Neuronal stem cell (in vitro differentiated cells): ENCODE results near the gene GRID1.

Experiments used
- DNase-seq: peaks from one replicate; pipeline ENCODE4 v3.0.0-alpha.2; 2013; ENCODE audit warnings: low spot score
- H2AFZ ChIP-seq: one replicate; pipeline ENCODE4 v1.6.1; 2013; ENCODE audit warnings: mild to moderate bottlenecking, low read length, inconsistent platforms
- H2AK5ac ChIP-seq: 2 replicates; pipeline ENCODE4 v1.6.1; 2013; ENCODE audit warnings: low read depth, mild to moderate bottlenecking, inconsistent platforms, low read length, moderate library complexity, mixed read lengths
- H2BK120ac ChIP-seq: 2 replicates; pipeline ENCODE4 v1.6.1; 2013; ENCODE audit warnings: low read depth, mild to moderate bottlenecking, inconsistent platforms, low read length, moderate library complexity, mixed read lengths
- H2BK12ac ChIP-seq: one replicate; pipeline ENCODE4 v1.6.1; 2013; ENCODE audit warnings: low read length, inconsistent platforms
- H2BK15ac ChIP-seq: 2 replicates; pipeline ENCODE4 v1.6.1; 2013; ENCODE audit warnings: mild to moderate bottlenecking, low read length, inconsistent platforms, mixed read lengths
- H2BK5ac ChIP-seq: one replicate; pipeline ENCODE4 v1.6.1; 2013; ENCODE audit warnings: inconsistent platforms, mild to moderate bottlenecking, low read length, moderate library complexity
- H3K14ac ChIP-seq: one replicate; pipeline ENCODE4 v1.6.1; 2013; ENCODE audit warnings: low read length, inconsistent platforms
- H3K18ac ChIP-seq: 2 replicates; pipeline ENCODE4 v1.6.1; 2013; ENCODE audit warnings: low read length, inconsistent platforms
- H3K23ac ChIP-seq: 2 replicates; pipeline ENCODE4 v1.6.1; 2013; ENCODE audit warnings: low read depth, mild to moderate bottlenecking, mixed read lengths, low read length, inconsistent platforms; ENCODE audit not compliant: poor library complexity
- H3K27ac ChIP-seq: replicated peaks from 3 replicates; pipeline ENCODE4 v1.5.1; 2013; ENCODE audit warnings: low read length, inconsistent platforms
- H3K27me3 ChIP-seq, 3 experiments: 2 replicates each; pipeline ENCODE4 v1.6.1; 2013; ENCODE audit warnings: low read length in 3 of 3, mild to moderate bottlenecking in 2 of 3, inconsistent platforms in 1 of 3, low read depth in 1 of 3, mixed read lengths in 1 of 3, moderate library complexity in 1 of 3; ENCODE audit not compliant: control insufficient read depth in 3 of 3, insufficient read depth in 3 of 3
- H3K36me3 ChIP-seq, 2 donors: replicated peaks in 1 of 2; 2 replicates each; pipeline ENCODE4 v1.6.1; 2013; ENCODE audit warnings: low read length in 2 of 2; ENCODE audit not compliant: control insufficient read depth in 2 of 2, insufficient read depth in 2 of 2
- H3K4ac ChIP-seq: 2 replicates; pipeline ENCODE4 v1.6.1; 2013; ENCODE audit warnings: inconsistent platforms, mild to moderate bottlenecking, low read length, moderate library complexity
- H3K4me1 ChIP-seq, 2 donors: 1 replicate in 1 of 2; 2 replicates in 1 of 2; pipeline ENCODE4 v1.6.1; 2013; ENCODE audit warnings: low read length in 2 of 2, low read depth in 1 of 2; ENCODE audit not compliant: control insufficient read depth in 2 of 2, insufficient read depth in 1 of 2
- H3K4me2 ChIP-seq: one replicate; pipeline ENCODE4 v1.6.1; 2013; ENCODE audit warnings: mild to moderate bottlenecking, low read length, inconsistent platforms; ENCODE audit not compliant: insufficient read depth, poor library complexity, severe bottlenecking
- H3K4me3 ChIP-seq, 2 donors: 2 replicates each; pipeline ENCODE4 v1.5.1; 2013; ENCODE audit warnings: low read length in 2 of 2, mild to moderate bottlenecking in 2 of 2, inconsistent platforms in 1 of 2, moderate library complexity in 1 of 2
- H3K79me1 ChIP-seq: one replicate; pipeline ENCODE4 v1.6.1; 2013; ENCODE audit warnings: low read depth, mild to moderate bottlenecking, inconsistent platforms, low read length, moderate library complexity
- H3K9ac ChIP-seq: one replicate; pipeline ENCODE4 v1.6.1; 2013; ENCODE audit warnings: mild to moderate bottlenecking, low read depth, low read length, inconsistent platforms; ENCODE audit not compliant: poor library complexity
- H3K9me3 ChIP-seq, 2 donors: replicated peaks in 1 of 2; 2 replicates each; pipeline versions ENCODE3 to v1.6.1; 2013; ENCODE audit warnings: low read length in 2 of 2, mild to moderate bottlenecking in 2 of 2, inconsistent platforms in 1 of 2, low read depth in 1 of 2, mixed read lengths in 1 of 2, moderate library complexity in 1 of 2; ENCODE audit not compliant: control insufficient read depth in 2 of 2, insufficient read depth in 1 of 2
- H4K8ac ChIP-seq: one replicate; pipeline ENCODE4 v1.6.1; 2013; ENCODE audit warnings: low read depth, mild to moderate bottlenecking, inconsistent platforms, low read length, moderate library complexity
- H4K91ac ChIP-seq: one replicate; pipeline ENCODE4 v1.6.1; 2013; ENCODE audit warnings: low read length, low read depth, mild to moderate bottlenecking, inconsistent platforms; ENCODE audit not compliant: poor library complexity
- WGBS, 2 donors: extraction: QIAGEN DNeasy Blood & Tissue Kit; methylation state at CpG; one replicate each; pipeline ENCODE4 v1.1.7; 2013; ENCODE audit warnings: missing lambda C conversion rate in 2 of 2, mixed read lengths in 1 of 2; ENCODE audit not compliant: insufficient read length in 2 of 2, insufficient replicate concordance in 1 of 2; ENCODE audit errors: extremely low coverage in 2 of 2; 5-methylcytosine and 5-hydroxymethylcytosine counted together

Gene GRID1

GRCh38 chr10:86037096-86037495, 329.5 kb downstream of the GRID1 start:
- no peak overlapping the region for H2BK120ac ChIP-seq
- H3K4me1 ChIP-seq, result no peaks in the 10 kb centered on the region
- H3K9ac ChIP-seq, result no peak overlapping the region
- no peak overlapping the region for H4K91ac ChIP-seq
- no peak overlapping the region for H2AFZ ChIP-seq
- no peak overlapping the region for H2BK15ac ChIP-seq
- no peak overlapping the region for H2BK5ac ChIP-seq
- no peak overlapping the region for H2AK5ac ChIP-seq
- H2BK12ac ChIP-seq, result no peak overlapping the region
- DNase-seq, result no peak
- H3K23ac ChIP-seq, result no peak overlapping the region
- H3K14ac ChIP-seq, result no peak overlapping the region
- no peaks in the 10 kb centered on the region for H3K27me3 ChIP-seq
- no peak overlapping the region for H3K18ac ChIP-seq
- no peaks in the 10 kb centered on the region for H3K36me3 ChIP-seq
- H3K4me3 ChIP-seq, result no peak overlapping the region
- H3K9me3 ChIP-seq, result no peaks in the 10 kb centered on the region
- H3K4ac ChIP-seq, result no peak overlapping the region
- WGBS, 2 donors, result no CpG with 5 or more reads among the region's 5 CpGs
- H4K8ac ChIP-seq, result no peak overlapping the region
- H3K4me2 ChIP-seq, result no peak overlapping the region
- H3K79me1 ChIP-seq, result no peaks in the 10 kb centered on the region
- H3K27ac ChIP-seq, result no peak overlapping the region

GRCh38 chr10:86036544-86036831, 330.1 kb downstream of the GRID1 start:
- Histone ChIP-seq H3K9me3 (peaks cover 0 to 3% of the 10 kb centered on the region in 2 donors), H2BK120ac (no peak overlapping the region), H3K27ac (no peak overlapping the region), H2AK5ac (peak overlapping the region; percentile 37), H2AFZ (no peak overlapping the region), H2BK12ac (no peak overlapping the region), H3K4ac (no peak overlapping the region), H3K9ac (no peak overlapping the region), H3K79me1 (no peaks in the 10 kb centered on the region), H3K27me3 (no peaks in the 10 kb centered on the region), H3K36me3 (no peaks in the 10 kb centered on the region), H3K14ac (no peak overlapping the region), H3K4me3 (no peak overlapping the region), H2BK5ac (no peak overlapping the region), H4K8ac (no peak overlapping the region), H4K91ac (no peak overlapping the region), H3K4me2 (no peak overlapping the region), H3K23ac (no peak overlapping the region), H2BK15ac (no peak overlapping the region), H3K18ac (peak overlapping the region; percentile 11), H3K4me1 (no peaks in the 10 kb centered on the region)
- DNase-seq, result no peak
- WGBS, 2 donors, result no CpG with 5 or more reads among the region's 5 CpGs

GRCh38 chr10:86035791-86036543, 330.6 kb downstream of the GRID1 start:
- H3K4ac ChIP-seq, result no peak overlapping the region
- peaks cover 0 to 4% of the 10 kb centered on the region in 2 donors for H3K9me3 ChIP-seq
- H2BK12ac ChIP-seq, result no peak overlapping the region
- H3K27me3 ChIP-seq, result no peaks in the 10 kb centered on the region
- no peak overlapping the region for H4K91ac ChIP-seq
- H3K27ac ChIP-seq, result no peak overlapping the region
- H2BK15ac ChIP-seq, result no peak overlapping the region
- H3K23ac ChIP-seq, result no peak overlapping the region
- WGBS, 2 donors, result no CpG with 5 or more reads among the region's 11 CpGs
- H3K4me1 ChIP-seq, result no peaks in the 10 kb centered on the region
- DNase-seq, result no peak
- no peaks in the 10 kb centered on the region for H3K79me1 ChIP-seq
- H2BK5ac ChIP-seq, result no peak overlapping the region
- peak overlapping the region; percentile 37 for H2AK5ac ChIP-seq
- H3K4me3 ChIP-seq, result no peak overlapping the region
- H3K36me3 ChIP-seq, result no peaks in the 10 kb centered on the region
- peak overlapping the region; percentile 11 for H3K18ac ChIP-seq
- H2BK120ac ChIP-seq, result no peak overlapping the region
- H2AFZ ChIP-seq, result no peak overlapping the region
- H3K9ac ChIP-seq, result no peak overlapping the region
- no peak overlapping the region for H3K14ac ChIP-seq
- no peak overlapping the region for H3K4me2 ChIP-seq
- no peak overlapping the region for H4K8ac ChIP-seq

- Histone ChIP-seq H3K36me3 (no peaks in the 10 kb centered on the region), H3K18ac (no peak overlapping the region), H4K91ac (no peak overlapping the region), H3K4me1 (no peaks in the 10 kb centered on the region), H3K4ac (no peak overlapping the region), H3K4me2 (no peak overlapping the region), H2BK15ac (no peak overlapping the region), H2AK5ac (no peak overlapping the region), H3K14ac (no peak overlapping the region), H3K9ac (no peak overlapping the region), H3K4me3 (no peak overlapping the region), H2AFZ (no peak overlapping the region), H2BK5ac (no peak overlapping the region), H3K27me3 (no peaks in the 10 kb centered on the region), H3K9me3 (peaks cover 0 to 6% of the 10 kb centered on the region in 2 donors), H4K8ac (no peak overlapping the region), H2BK120ac (no peak overlapping the region), H3K23ac (no peak overlapping the region), H3K27ac (no peak overlapping the region), H2BK12ac (no peak overlapping the region), H3K79me1 (no peaks in the 10 kb centered on the region)
- no CpG with 5 or more reads among the region's 1 CpG for WGBS, 2 donors
- no peak for DNase-seq
Measured at GRCh38 chr10:86034710-86035109, 331.9 kb downstream of the GRID1 start.
